Activated CD4-positive, alpha-beta T cell treated with anti-CD3 and anti-CD28 coated beads, Interleukin-2, amount 10 ng/mL, durations not matched to agents 7 days and 5 days (primary cell): Measurements from ENCODE around the gene SIN3A. TPM values are rescaled to one million over a fixed set of nuclear protein-coding genes. Genes with fewer than 3 reads are reported as not detected.
A peak's percentile ranks its signal among the peaks of the same experiment; 100 is the strongest.

ENCODE experiments used
- CTCF ChIA-PET: fragments of 350-600 bp; sonication (Branson Sonifier 250); formaldehyde crosslinking; loops from one replicate; lab custom pipeline; 2021; ENCODE audit warnings: antibody characterized with exemption; lab: Charles Lee
- POLR2A ChIA-PET: fragments of 350-600 bp; sonication (Branson Sonifier 250); formaldehyde crosslinking; loops from one replicate; lab custom pipeline; 2021; ENCODE audit warnings: antibody characterized with exemption; lab: Charles Lee
- DNase-seq: peaks from one replicate; pipeline ENCODE4 v3.0.0-alpha.2; 2020
- H3K27ac Mint-ChIP-seq: one replicate; pipeline ENCODE4 v1.8.0; 2021; ENCODE audit warnings: mild to moderate bottlenecking, moderate library complexity, mixed read lengths
- H3K27me3 Mint-ChIP-seq: one replicate; pipeline ENCODE4 v1.8.0; 2021; ENCODE audit warnings: mixed read lengths
- H3K36me3 Mint-ChIP-seq: one replicate; pipeline ENCODE4 v1.8.0; 2021; ENCODE audit warnings: low read depth, mixed read lengths
- H3K4me1 Mint-ChIP-seq: one replicate; pipeline ENCODE4 v1.8.0; 2021; ENCODE audit warnings: mixed read lengths
- H3K4me3 Mint-ChIP-seq: one replicate; pipeline ENCODE4 v1.8.0; 2021; ENCODE audit warnings: mild to moderate bottlenecking, moderate library complexity, mixed read lengths
- H3K9me3 Mint-ChIP-seq: one replicate; pipeline ENCODE4 v1.8.0; 2021; ENCODE audit warnings: mixed read lengths
- total RNA-seq, 2 experiments: library from RNA; stranded (reverse); gene quantifications; one replicate each; pipeline ENCODE4 v1.2.3, GENCODE V29; 2021

Gene SIN3A
- total RNA-seq, 2 experiments from 2014 or later = 106 to 115 TPM

DNA sequence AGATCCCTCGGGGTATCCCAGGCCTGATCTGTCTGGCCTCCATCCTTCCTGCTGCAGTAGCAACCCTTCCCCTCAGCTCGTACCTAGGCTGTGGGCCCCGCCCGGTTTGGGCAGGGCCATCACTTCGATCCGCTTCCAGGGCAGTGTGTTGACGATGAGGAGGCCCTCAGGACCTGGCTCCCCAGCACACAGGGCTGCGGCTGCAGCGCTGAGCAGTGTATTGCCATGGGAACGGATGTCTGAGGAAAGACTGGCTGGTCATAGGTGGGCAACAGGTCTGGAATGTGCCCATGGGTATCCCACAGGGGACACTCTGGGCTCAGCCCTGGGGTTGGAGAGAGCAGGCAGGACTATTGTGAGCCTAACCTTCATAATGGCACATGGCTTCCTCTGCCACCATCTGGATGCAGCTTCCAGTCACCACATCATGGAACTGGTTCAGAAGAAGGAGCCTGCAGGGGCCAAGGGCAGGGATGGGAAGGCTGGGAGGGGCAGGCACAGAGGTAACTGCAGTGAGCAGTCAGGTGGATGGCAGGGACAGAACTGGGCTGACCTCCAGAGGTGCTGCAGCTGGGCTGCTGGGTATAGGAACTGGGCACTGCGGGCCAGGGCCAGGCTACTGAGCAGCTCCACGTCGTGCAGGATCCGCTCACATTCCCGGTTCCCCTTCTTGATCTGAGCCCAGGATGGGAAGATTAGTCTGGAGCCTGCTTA is 91.8 kb downstream of the SIN3A start:
- H3K4me3 Mint-ChIP-seq = no peak overlapping the region
- no peaks in the 10 kb centered on the region for H3K9me3 Mint-ChIP-seq
- H3K36me3 Mint-ChIP-seq = peaks cover 9% of the 10 kb centered on the region
- peaks cover 5% of the 10 kb centered on the region for H3K4me1 Mint-ChIP-seq
- ChIA-PET CTCF (interaction anchor here (0.9 to 1.5 kb wide), 2 partner anchors 9 kb away, joined by 3 read pairs; partner anchors contain the start of gene MAN2C1), POLR2A (no interaction called here)
- no peaks in the 10 kb centered on the region for H3K27me3 Mint-ChIP-seq
- no peak overlapping the region for H3K27ac Mint-ChIP-seq
- DNase-seq = no peak

DNA sequence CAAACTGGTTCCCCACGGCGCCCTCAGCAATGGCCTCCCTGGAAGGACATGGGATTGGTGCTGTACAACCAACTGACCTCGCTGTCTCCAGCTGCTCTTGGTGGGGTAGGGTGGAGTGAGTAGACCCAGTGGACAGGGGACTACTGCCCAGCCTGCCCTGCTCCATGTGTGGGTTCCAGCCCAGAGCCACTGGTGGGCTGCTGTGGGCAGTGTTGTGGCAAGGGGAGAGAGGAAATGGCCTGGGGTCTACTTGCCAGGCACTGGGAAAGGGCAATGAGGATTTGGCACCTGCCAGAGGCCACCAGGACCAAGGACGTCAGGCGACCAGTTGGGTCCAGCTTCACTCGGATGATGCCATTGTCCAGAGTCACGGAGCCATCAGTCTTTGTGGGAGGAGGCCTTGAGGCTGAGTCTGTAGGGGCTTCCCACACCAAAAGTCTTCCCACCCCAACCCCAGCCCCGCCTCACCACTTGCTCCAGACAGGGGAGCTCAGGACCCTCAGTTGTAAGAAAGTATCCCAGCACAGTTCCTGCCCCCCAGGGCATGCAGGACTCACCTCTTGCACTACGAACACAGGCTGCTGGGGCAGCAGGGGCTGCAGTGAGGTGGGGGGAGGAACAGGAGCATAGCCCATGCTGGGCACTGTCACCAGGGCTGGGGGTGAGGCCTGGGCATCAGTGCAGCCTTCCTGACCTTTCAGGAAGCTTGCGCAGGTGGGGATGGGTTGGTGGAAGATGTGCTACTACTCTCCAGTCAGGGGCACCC is 92.5 kb downstream of the SIN3A start:
- H3K27ac Mint-ChIP-seq = no peak overlapping the region
- H3K9me3 Mint-ChIP-seq = no peaks in the 10 kb centered on the region
- peaks cover 5% of the 10 kb centered on the region for H3K4me1 Mint-ChIP-seq
- ChIA-PET CTCF (interaction anchor here (0.9 to 1.5 kb wide), 2 partner anchors 8 to 9 kb away, joined by 3 read pairs; partner anchors contain the start of gene MAN2C1), POLR2A (no interaction called here)
- peaks cover 9% of the 10 kb centered on the region for H3K36me3 Mint-ChIP-seq
- no peak overlapping the region for H3K4me3 Mint-ChIP-seq
- no peaks in the 10 kb centered on the region for H3K27me3 Mint-ChIP-seq
- no peak for DNase-seq

DNA sequence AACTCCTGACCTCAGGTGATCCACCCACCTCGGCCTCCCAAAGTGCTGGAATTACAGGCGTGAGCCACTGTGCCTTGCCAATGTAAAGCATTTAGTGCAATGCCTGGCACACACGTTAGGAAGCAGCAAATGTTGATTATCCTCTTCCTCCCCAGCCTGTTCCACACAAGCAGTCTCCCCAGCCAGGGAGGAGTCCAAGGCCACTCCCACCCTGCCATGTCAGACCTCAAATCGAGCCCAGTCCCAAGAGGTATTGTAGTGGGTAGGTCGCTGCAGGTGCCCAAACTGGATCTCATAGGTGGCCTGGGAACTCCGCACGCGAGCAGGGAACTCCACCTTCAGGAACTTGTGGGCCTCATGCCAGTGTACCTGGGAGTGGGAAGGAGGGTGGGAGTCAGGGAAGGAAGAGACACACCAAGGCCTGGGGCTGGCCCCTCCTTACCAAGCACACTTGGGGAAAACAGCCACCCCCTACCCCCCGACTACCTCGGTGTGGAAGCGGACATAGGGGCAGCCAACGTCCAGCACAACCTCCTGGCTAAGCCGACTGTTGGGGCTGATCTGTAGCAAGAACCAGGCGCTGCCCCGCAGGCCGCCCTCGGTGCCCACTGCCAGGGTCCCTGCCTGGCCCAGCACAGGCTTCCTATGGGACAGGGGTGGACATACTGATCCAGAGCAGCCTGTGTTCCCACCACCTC is 93.4 kb downstream of the SIN3A start:
- no peaks in the 10 kb centered on the region for H3K27me3 Mint-ChIP-seq
- no peak overlapping the region for H3K4me3 Mint-ChIP-seq
- no peaks in the 10 kb centered on the region for H3K9me3 Mint-ChIP-seq
- ChIA-PET CTCF (no interaction called here), POLR2A (no interaction called here)
- no peak for DNase-seq
- peaks cover 5% of the 10 kb centered on the region for H3K4me1 Mint-ChIP-seq
- H3K36me3 Mint-ChIP-seq = peaks cover 8% of the 10 kb centered on the region
- H3K27ac Mint-ChIP-seq = no peak overlapping the region

DNA sequence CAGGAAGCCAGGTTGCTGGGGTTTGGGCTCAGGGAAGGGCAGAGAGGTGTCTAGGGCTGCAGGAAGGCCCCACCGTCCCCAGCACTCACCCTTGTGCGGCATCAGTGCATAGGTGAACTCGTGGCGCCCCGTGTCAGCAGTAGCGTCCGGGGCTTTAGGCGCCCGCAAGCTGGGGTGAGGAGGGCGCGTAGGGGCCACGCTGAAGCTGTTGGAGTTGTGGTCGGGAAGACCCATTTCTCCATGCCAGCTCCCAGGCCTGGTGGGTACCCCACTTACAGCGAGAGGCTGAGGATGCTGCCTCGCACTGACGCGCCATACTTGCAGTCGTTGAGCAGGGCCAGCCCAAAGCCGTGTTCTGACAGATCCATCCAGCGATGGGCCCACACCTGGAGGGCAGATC is 95.0 kb downstream of the SIN3A start:
- Mint-ChIP-seq H3K27me3 (no peaks in the 10 kb centered on the region), H3K4me1 (peaks cover 3% of the 10 kb centered on the region), H3K9me3 (no peaks in the 10 kb centered on the region), H3K4me3 (no peak overlapping the region), H3K36me3 (peaks cover 10% of the 10 kb centered on the region), H3K27ac (no peak overlapping the region)
- CTCF ChIA-PET = interaction anchor here (0.6 to 1.3 kb wide), 3 partner anchors 9 to 333 kb away, joined by 3 to 5 read pairs (median 3); no protein-coding TSS in a partner anchor
- POLR2A ChIA-PET = no interaction called here
- no peak for DNase-seq

DNA sequence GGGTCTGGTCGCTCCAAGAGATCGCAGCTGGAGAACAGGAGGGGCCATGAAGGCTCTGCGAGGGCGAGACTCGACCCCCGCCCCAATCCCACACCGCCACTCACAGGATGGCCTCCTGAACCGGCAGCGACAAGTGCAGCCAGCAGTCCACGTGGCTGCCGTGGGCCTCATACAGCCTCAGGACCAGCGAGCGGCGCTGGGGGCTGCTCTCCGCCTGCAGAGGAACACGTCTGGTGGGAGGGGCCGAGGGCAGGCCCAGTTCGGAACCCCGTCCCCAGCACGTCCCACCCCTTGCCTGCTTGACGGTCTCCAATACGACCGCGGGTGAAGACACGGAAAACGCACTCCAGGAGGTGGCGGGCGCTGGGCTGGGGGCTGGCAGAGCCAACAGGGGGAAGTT is 95.5 kb downstream of the SIN3A start:
- Mint-ChIP-seq H3K9me3 (no peaks in the 10 kb centered on the region), H3K27ac (no peak overlapping the region), H3K4me1 (peaks cover 5% of the 10 kb centered on the region), H3K36me3 (peaks cover 14% of the 10 kb centered on the region), H3K4me3 (no peak overlapping the region), H3K27me3 (no peaks in the 10 kb centered on the region)
- POLR2A ChIA-PET = no interaction called here
- CTCF ChIA-PET = interaction anchor here (1.1 to 1.3 kb wide), 2 partner anchors 8 to 10 kb away, joined by 3 to 5 read pairs; no protein-coding TSS in a partner anchor
- DNase-seq = no peak

DNA sequence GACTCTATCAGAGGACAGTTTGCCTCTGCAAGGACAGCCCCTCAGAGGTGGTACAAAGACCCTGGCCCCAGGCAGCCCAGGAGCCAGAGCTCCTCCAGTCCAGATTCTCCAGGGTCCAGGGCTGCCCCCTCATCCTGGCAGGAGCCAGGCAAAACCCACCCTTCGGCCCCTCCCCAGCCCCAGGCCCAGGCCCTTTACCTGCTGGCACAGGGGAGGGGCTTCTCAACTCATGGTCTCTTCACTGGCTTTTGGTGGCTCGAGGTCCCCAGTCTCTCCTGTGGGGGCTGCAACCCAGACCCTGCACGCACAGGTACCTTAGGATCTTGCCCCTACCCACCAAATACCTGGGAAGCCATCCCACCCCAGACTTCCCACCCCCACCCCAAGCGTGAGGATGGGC is 96.1 kb downstream of the SIN3A start:
- Mint-ChIP-seq H3K27ac (no peak overlapping the region), H3K36me3 (peaks cover 20% of the 10 kb centered on the region), H3K4me1 (peaks cover 10% of the 10 kb centered on the region), H3K9me3 (peaks cover 4% of the 10 kb centered on the region), H3K27me3 (no peaks in the 10 kb centered on the region), H3K4me3 (no peak overlapping the region)
- no peak for DNase-seq
- ChIA-PET POLR2A (interaction anchor here (0.6 kb wide), 1 partner anchor 8 kb away, joined by 4 read pairs; no protein-coding TSS in a partner anchor), CTCF (no interaction called here)

DNA sequence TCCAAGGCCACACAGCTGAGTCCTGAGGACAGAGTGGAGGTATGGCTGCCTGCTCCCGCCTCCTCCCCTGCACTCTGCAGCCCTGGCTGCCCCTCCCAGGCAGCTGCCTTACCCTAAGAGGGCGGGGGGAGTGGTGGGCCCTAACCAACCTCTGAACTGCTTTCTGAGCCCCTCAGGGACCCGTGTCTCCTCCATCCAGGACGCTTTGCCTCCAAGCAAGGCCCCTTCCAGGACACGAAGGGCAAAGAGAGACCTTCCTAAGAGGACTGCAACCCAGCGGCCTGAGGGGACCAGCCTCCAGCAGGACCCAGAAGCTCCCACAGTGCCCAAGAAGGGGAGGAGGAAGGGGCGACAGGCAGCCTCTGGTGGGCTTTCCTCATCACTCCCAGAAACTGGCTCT is 97.0 kb downstream of the SIN3A start:
- Mint-ChIP-seq H3K27me3 (peaks cover 3% of the 10 kb centered on the region), H3K36me3 (peaks cover 26% of the 10 kb centered on the region), H3K9me3 (peaks cover 12% of the 10 kb centered on the region), H3K4me3 (no peak overlapping the region), H3K4me1 (peaks cover 18% of the 10 kb centered on the region), H3K27ac (no peak overlapping the region)
- POLR2A ChIA-PET = no interaction called here
- CTCF ChIA-PET = no interaction called here
- DNase-seq = no peak

DNA sequence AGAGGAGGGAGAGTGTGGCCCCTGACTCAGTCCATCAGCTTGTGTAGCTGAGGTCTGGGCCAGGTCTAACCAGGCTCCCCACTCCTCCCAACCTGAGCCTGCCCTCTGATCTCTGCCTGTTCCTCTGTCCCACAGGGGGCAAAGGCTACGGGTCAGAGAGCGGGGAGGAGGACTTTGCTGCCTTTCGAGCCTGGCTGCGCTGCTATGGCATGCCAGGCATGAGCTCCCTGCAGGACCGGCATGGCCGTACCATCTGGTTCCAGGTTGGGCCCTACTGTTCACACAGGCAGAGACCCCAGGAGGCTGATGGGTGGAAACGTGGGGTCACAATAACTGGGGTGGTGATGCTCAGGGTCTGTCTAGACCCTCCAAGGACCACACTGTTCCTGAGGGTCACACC is 97.9 kb downstream of the SIN3A start:
- peaks cover 29% of the 10 kb centered on the region for H3K36me3 Mint-ChIP-seq
- DNase-seq = no peak
- ChIA-PET POLR2A (no interaction called here), CTCF (interaction anchor here (2.0 kb wide), 1 partner anchor 14 kb away, joined by 13 read pairs; the partner anchor contains the start of gene MAN2C1)
- peaks cover 3% of the 10 kb centered on the region for H3K27me3 Mint-ChIP-seq
- H3K4me1 Mint-ChIP-seq = peaks cover 23% of the 10 kb centered on the region
- H3K27ac Mint-ChIP-seq = no peak overlapping the region
- peaks cover 12% of the 10 kb centered on the region for H3K9me3 Mint-ChIP-seq
- H3K4me3 Mint-ChIP-seq = no peak overlapping the region

DNA sequence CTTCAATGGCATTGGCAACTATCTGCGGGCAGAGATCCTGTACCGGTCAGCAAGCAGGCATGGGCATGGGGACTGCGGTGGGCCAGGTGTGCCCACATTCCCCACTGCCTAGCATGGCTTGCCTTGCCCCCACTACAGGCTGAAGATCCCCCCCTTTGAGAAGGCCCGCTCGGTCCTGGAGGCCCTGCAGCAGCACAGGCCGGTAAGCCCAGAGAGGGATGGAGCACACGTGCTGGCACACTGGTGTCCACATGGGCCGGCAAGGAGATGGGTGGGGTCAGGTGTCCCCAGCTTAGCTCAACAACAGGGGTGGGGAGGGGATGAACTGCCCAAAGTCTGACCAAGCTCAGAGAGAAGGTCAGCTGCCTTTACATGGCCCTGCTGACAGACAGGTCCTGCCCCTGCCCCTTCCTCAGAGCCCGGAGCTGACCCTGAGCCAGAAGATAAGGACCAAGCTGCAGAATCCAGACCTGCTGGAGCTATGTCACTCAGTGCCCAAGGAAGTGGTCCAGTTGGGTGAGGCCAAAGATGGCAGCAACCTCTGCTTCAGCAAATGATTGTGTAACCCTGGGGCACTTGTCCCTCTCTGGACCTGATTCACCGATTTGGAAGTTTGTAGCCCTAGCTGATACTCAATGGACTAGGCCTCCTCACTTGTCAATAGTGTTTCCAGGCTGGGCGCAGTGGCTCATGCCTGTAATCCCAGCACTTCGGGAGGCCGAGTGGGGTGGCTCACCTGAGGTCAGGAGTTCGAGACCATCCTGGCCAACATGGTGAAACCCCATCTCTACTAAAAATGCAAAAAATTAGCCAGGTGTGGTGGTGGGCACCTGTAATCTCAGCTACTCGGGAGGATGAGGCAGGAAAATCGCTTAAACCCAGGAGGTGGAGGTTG is 99.1 kb downstream of the SIN3A start:
- H3K9me3 Mint-ChIP-seq = peaks cover 12% of the 10 kb centered on the region
- H3K27me3 Mint-ChIP-seq = peaks cover 8% of the 10 kb centered on the region
- H3K4me3 Mint-ChIP-seq = no peak overlapping the region
- ChIA-PET POLR2A (no interaction called here), CTCF (interaction anchor here (0.6 to 2.0 kb wide), 4 partner anchors 9 to 139 kb away, joined by 3 to 13 read pairs (median 6); partner anchors contain the start of gene MAN2C1)
- H3K27ac Mint-ChIP-seq = no peak overlapping the region
- H3K36me3 Mint-ChIP-seq = peaks cover 28% of the 10 kb centered on the region
- DNase-seq = no peak
- H3K4me1 Mint-ChIP-seq = peaks cover 26% of the 10 kb centered on the region

DNA sequence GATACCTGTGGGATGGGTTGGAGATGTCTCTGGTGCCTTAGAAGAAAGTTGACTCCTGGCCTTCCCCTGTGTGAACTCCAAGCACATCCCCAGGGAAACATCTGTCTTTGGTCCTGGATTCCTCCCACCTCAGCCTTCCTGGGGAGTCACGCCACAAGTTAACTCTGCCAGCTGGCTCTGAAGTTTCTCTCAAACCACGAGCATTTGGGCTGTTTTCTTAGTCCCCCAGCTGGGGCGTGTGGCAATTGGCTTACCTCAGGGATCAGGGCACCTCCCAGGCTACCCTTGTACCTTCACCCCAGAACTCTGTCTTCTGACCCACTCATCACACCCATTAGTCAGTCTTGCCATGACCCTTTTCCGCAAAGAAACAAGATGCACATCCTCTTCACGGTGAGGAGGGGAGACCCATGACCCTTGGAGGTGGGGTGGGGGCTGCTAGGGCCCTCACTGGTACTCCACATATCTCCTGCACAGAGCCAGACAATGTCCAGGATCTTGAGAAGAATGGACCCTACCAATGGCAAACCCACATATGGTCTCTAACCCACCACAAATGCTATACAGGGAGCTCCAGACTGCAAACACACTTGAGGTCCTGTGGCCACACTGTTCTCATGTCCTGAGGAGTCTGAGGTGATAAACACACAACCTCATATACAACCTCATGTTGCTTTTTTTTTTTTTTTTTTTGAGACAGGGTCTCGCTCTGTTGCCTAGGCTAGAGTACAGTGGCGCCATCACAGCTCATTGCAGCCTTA is 100.7 kb downstream of the SIN3A start:
- Mint-ChIP-seq H3K4me3 (no peak overlapping the region), H3K4me1 (peaks cover 35% of the 10 kb centered on the region), H3K36me3 (peaks cover 34% of the 10 kb centered on the region), H3K9me3 (peaks cover 14% of the 10 kb centered on the region), H3K27me3 (peaks cover 21% of the 10 kb centered on the region), H3K27ac (peak overlapping the region; percentile 97)
- DNase-seq = no peak
- POLR2A ChIA-PET = no interaction called here
- CTCF ChIA-PET = interaction anchor here (1.3 to 1.9 kb wide), 2 partner anchors 9 to 17 kb away, joined by 3 to 7 read pairs; partner anchors contain the start of gene MAN2C1

DNA sequence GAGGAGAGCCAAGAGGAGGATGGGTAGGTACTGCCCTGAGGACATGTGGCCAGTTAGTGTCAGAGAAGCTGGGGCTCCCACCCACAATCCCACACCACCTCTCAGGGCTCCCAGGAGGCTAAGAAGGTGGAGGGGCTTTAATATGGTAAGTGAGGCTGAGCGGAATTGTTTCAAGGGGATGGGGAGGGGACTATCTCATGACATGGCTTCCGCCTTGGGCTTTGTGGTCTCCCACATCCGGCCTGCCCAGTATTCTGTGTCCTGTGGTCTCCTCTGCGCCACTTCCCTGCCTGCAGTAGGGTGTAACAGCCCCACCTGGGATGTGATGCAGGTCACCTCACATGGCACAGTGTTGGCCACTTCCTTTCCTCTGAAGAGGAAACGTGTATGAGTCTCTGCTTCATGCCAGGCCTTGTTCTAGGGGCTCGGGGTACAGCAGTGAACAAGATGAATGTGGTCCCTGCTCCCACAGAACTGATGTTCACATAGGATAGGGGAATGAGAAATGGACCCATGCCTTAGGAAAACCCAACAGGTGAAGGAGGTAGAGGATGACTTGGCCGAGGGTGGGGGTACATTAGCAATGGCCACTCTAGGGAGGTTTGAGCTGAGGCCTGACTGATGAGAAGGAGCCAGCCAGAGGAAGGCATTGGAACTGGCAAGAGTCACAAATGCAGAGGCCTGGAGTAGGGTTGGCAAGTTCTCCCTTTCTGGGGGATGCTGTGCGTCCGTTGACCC is 101.5 kb downstream of the SIN3A start:
- Mint-ChIP-seq H3K4me1 (peaks cover 35% of the 10 kb centered on the region), H3K36me3 (peaks cover 36% of the 10 kb centered on the region), H3K27ac (peak overlapping the region; percentile 97), H3K9me3 (peaks cover 14% of the 10 kb centered on the region), H3K4me3 (peak overlapping the region; percentile 62), H3K27me3 (peaks cover 25% of the 10 kb centered on the region)
- ChIA-PET POLR2A (interaction anchor here (0.5 kb wide), 1 partner anchor 327 kb away, joined by 3 read pairs; no protein-coding TSS in a partner anchor), CTCF (interaction anchor here (1.3 to 1.9 kb wide), 2 partner anchors 10 to 18 kb away, joined by 3 to 7 read pairs; partner anchors contain the start of gene MAN2C1)
- peak; percentile 89 for DNase-seq
